ENCODE results near the gene INPP5F. TPM values are rescaled to one million over a fixed set of nuclear protein-coding genes. Genes with fewer than 3 reads are reported as not detected.
A peak's percentile ranks its signal among the peaks of the same experiment; 100 is the strongest.

The INPP5F gene
- total RNA-seq, 1 experiment from 2014 or later = 26.4 TPM

DNA sequence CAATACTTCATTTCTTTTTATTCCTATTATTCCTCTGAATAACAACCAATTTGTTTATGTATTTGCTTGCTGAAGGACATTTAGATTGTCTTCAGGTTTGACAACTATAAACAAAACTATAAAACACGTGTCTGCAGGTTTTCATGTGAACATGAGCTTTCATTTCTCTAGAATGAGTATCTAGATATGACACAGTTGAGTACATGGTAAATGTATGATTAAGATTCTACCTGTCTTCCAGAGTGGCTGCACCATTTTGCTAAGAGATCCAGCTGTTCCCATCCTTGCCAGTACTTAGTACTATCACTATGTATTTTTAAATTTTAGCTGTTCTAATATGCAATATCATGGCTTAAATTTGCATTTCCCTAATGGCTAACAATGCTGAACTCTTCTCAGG lies 136.7 kb downstream of the INPP5F start:
- Mint-ChIP-seq H3K9me3 (ENCODE audit: unreplicated experiment) (no peaks in the 10 kb centered on the region), H3K27ac (ENCODE audit: unreplicated experiment) (no peak overlapping the region), H3K36me3 (ENCODE audit: insufficient read depth, unreplicated experiment) (peaks cover 26% of the 10 kb centered on the region), H3K4me1 (ENCODE audit: low read depth, unreplicated experiment) (peaks cover 21% of the 10 kb centered on the region), H3K27me3 (ENCODE audit: insufficient read depth, unreplicated experiment) (no peaks in the 10 kb centered on the region), H3K4me3 (ENCODE audit: unreplicated experiment) (no peak overlapping the region)
- intact Hi-C loops (cut with micrococcal nuclease; ENCODE audit: unreplicated experiment) = no loop called here
- H3K4me3 ChIP-seq (ENCODE audit: low read depth, low read length) = no peak overlapping the region
- CTCF ChIA-PET = no interaction called here
- no peaks in the 10 kb centered on the region for H3K36me3 ChIP-seq (ENCODE audit: control insufficient read depth, insufficient read depth, low read length)
- H3K27me3 ChIP-seq (replicated peaks; ENCODE audit: control insufficient read depth, insufficient read depth, low read length) = no peaks in the 10 kb centered on the region
- H3K4me1 ChIP-seq = peaks cover 14% of the 10 kb centered on the region; the same call in 1 of the 2 replicates
- BruUV-seq (replicated peaks) = no TSS peak
- no peaks in the 10 kb centered on the region for H3K9me3 ChIP-seq
- POLR2A ChIA-PET = no interaction called here
- TF ChIP-seq, protein P1, sequence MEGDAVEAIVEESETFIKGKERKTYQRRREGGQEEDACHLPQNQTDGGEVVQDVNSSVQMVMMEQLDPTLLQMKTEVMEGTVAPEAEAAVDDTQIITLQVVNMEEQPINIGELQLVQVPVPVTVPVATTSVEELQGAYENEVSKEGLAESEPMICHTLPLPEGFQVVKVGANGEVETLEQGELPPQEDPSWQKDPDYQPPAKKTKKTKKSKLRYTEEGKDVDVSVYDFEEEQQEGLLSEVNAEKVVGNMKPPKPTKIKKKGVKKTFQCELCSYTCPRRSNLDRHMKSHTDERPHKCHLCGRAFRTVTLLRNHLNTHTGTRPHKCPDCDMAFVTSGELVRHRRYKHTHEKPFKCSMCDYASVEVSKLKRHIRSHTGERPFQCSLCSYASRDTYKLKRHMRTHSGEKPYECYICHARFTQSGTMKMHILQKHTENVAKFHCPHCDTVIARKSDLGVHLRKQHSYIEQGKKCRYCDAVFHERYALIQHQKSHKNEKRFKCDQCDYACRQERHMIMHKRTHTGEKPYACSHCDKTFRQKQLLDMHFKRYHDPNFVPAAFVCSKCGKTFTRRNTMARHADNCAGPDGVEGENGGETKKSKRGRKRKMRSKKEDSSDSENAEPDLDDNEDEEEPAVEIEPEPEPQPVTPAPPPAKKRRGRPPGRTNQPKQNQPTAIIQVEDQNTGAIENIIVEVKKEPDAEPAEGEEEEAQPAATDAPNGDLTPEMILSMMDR (IDR thresholded peaks at IDR 0.05; ENCODE audit: insufficient read depth in 1 of 2, low read depth in 1 of 2, low read length in 1 of 2, severe bottlenecking in 1 of 2, unreplicated experiment in 1 of 2) = no peak
- DNase-seq = no peak

DNA sequence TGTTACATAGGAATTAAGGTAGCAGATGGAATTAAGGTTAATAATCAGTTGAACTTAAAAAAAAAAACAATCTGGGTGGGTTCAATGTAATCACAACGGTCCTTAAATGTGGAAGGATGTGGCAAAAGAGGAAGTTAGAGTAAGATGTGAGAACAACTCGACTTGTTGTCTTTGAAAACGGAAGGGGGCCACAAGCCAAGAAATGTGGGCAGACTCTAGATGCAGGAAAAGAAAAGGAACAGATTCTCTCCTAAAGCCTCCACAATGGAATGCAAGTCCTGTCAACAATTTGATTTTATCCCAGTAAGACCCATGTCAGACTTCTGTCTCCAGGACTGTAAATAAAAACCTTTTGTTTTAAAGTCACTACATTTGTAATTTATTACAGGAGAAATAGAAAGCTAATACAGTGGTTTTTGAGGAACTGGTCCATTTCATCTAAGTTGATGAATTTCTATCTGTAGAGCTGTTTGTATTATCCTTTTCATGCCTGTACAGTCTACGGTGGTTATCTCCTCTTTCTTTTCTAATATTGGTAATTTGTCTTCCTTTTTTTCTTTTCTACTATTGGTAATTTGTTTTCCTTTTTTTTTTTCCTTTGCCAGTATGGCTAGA lies 138.2 kb downstream of the INPP5F start:
- Mint-ChIP-seq H3K27me3 (ENCODE audit: insufficient read depth, unreplicated experiment) (no peaks in the 10 kb centered on the region), H3K4me3 (ENCODE audit: unreplicated experiment) (no peak overlapping the region), H3K36me3 (ENCODE audit: insufficient read depth, unreplicated experiment) (peaks cover 25% of the 10 kb centered on the region), H3K9me3 (ENCODE audit: unreplicated experiment) (no peaks in the 10 kb centered on the region), H3K27ac (ENCODE audit: unreplicated experiment) (no peak overlapping the region), H3K4me1 (ENCODE audit: low read depth, unreplicated experiment) (peaks cover 24% of the 10 kb centered on the region)
- Histone ChIP-seq H3K4me3 (ENCODE audit: low read depth, low read length) (no peak overlapping the region), H3K4me1 (peaks cover 8% of the 10 kb centered on the region), H3K36me3 (ENCODE audit: control insufficient read depth, insufficient read depth, low read length) (no peaks in the 10 kb centered on the region), H3K27me3 (replicated peaks; ENCODE audit: control insufficient read depth, insufficient read depth, low read length) (no peaks in the 10 kb centered on the region), H3K9me3 (no peaks in the 10 kb centered on the region)
- DNase-seq = no peak
- ChIA-PET CTCF (no interaction called here), POLR2A (no interaction called here)
- TF ChIP-seq, protein P1 (IDR thresholded peaks at IDR 0.05; ENCODE audit: insufficient read depth in 1 of 2, low read depth in 1 of 2, low read length in 1 of 2, severe bottlenecking in 1 of 2, unreplicated experiment in 1 of 2) = no peak
- BruUV-seq (replicated peaks) = no TSS peak
- intact Hi-C loops (cut with micrococcal nuclease; ENCODE audit: unreplicated experiment) = no loop called here

DNA sequence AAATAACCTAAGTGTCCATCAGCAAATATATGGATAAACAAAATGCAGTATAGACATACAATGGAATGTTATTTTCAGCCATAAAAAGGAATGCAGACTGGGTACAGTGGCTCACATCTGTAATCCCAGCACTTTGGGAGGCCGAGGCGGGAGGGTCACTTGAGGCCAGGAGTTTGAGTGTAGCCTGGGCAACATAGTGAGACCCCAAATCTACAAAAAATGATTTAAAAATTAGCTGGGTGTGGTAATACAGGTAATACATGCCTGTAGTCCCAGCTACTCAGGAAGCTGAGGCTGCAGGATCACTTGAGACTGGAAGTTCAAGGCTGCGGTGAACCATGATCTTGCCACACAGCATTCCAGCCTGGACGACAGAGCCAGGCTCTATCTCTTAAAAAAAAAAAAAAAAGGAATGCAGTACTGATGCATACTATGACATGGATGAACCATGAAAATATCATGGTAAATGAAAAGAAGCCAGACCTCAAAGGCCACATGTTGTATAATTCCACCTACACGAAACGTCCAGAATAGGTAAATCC lies 139.9 kb downstream of the INPP5F start:
- no peaks in the 10 kb centered on the region for H3K27me3 Mint-ChIP-seq (ENCODE audit: insufficient read depth, unreplicated experiment)
- peak overlapping the region; percentile 13 for H3K27ac Mint-ChIP-seq (ENCODE audit: unreplicated experiment)

More for the DNA sequence above, 139.9 kb downstream of the INPP5F start:
- no TSS peak for BruUV-seq (replicated peaks)
- H3K4me3 ChIP-seq (ENCODE audit: low read depth, low read length) = no peak overlapping the region
- Mint-ChIP-seq H3K4me3 (ENCODE audit: unreplicated experiment) (no peak overlapping the region), H3K4me1 (ENCODE audit: low read depth, unreplicated experiment) (peaks cover 15% of the 10 kb centered on the region), H3K36me3 (ENCODE audit: insufficient read depth, unreplicated experiment) (peaks cover 27% of the 10 kb centered on the region), H3K9me3 (ENCODE audit: unreplicated experiment) (no peaks in the 10 kb centered on the region)
- H3K27me3 ChIP-seq (replicated peaks; ENCODE audit: control insufficient read depth, insufficient read depth, low read length) = no peaks in the 10 kb centered on the region
- ChIA-PET CTCF (no interaction called here), POLR2A (no interaction called here)
- intact Hi-C loops (cut with micrococcal nuclease; ENCODE audit: unreplicated experiment) = no loop called here
- no peak for DNase-seq
- H3K36me3 ChIP-seq (ENCODE audit: control insufficient read depth, insufficient read depth, low read length) = no peaks in the 10 kb centered on the region
- TF ChIP-seq, protein P1 (IDR thresholded peaks at IDR 0.05; ENCODE audit: insufficient read depth in 1 of 2, low read depth in 1 of 2, low read length in 1 of 2, severe bottlenecking in 1 of 2, unreplicated experiment in 1 of 2) = no peak
- peaks cover 9% of the 10 kb centered on the region for H3K4me1 ChIP-seq
- no peaks in the 10 kb centered on the region for H3K9me3 ChIP-seq
